Measurements from ENCODE around the gene FAM177B.

The FAM177B gene

DNA sequence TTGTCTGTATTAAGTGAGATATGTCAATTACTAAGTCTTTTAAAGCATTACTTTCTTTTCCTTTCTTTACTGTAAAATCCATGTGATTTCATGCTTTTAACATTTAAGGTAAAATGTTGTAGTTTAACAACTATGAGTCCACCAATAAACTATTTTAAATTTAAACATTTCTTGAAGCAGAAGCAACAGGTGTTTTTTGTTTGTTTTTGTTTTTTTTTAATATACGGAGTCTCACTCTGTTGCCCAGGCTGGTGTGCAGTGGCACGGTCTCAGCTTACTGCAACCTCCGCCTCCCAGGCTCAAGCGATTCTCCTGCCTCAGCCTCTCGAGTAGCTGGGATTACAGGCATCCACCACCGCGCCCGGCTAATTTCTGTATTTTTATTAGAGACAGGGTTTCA lies 40.3 kb upstream of the FAM177B start:
- Histone ChIP-seq H3K9me3 (ENCODE audit: insufficient read depth, low read depth, low read length) (no peaks in the 10 kb centered on the region), H4K20me1 (ENCODE audit: insufficient read depth, low read length, poor library complexity, severe bottlenecking) (no peaks in the 10 kb centered on the region), H3K36me3 (ENCODE audit: insufficient read depth, low read length) (peaks cover 14% of the 10 kb centered on the region; the same call in 1 of the 2 replicates), H3K9me2 (replicated peaks; ENCODE audit: low read depth, low read length) (no peaks in the 10 kb centered on the region), H3K4me1 (ENCODE audit: insufficient read depth, low read length, poor library complexity, severe bottlenecking) (no peaks in the 10 kb centered on the region), H3K27me3 (ENCODE audit: insufficient read depth, low read length, poor library complexity, severe bottlenecking) (no peaks in the 10 kb centered on the region), H2AFZ (ENCODE audit: low read length) (no peak overlapping the region), H3F3A (ENCODE audit: low read depth) (no peaks in the 10 kb centered on the region), H3K4me2 (ENCODE audit: low read depth, low read length, poor library complexity, severe bottlenecking) (no peak overlapping the region), H3K4me3 (ENCODE audit: low read length, poor library complexity, severe bottlenecking) (no peak overlapping the region), H3K79me2 (ENCODE audit: insufficient read depth, low read length) (0 out of 2 replicates have a peak, but pooled peaks cover 7% of the 10 kb centered on the region), H3K9ac (ENCODE audit: low read depth, low read length, poor library complexity, severe bottlenecking) (no peak overlapping the region)
- TF ChIP-seq EZH2phosphoT487 (IDR thresholded peaks at IDR 0.05; ENCODE audit: borderline replicate concordance): no peak
- TF ChIP-seq, protein P1, sequence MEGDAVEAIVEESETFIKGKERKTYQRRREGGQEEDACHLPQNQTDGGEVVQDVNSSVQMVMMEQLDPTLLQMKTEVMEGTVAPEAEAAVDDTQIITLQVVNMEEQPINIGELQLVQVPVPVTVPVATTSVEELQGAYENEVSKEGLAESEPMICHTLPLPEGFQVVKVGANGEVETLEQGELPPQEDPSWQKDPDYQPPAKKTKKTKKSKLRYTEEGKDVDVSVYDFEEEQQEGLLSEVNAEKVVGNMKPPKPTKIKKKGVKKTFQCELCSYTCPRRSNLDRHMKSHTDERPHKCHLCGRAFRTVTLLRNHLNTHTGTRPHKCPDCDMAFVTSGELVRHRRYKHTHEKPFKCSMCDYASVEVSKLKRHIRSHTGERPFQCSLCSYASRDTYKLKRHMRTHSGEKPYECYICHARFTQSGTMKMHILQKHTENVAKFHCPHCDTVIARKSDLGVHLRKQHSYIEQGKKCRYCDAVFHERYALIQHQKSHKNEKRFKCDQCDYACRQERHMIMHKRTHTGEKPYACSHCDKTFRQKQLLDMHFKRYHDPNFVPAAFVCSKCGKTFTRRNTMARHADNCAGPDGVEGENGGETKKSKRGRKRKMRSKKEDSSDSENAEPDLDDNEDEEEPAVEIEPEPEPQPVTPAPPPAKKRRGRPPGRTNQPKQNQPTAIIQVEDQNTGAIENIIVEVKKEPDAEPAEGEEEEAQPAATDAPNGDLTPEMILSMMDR (conservative IDR thresholded peaks at IDR 0.05; ENCODE audit: low read length): no peak

DNA sequence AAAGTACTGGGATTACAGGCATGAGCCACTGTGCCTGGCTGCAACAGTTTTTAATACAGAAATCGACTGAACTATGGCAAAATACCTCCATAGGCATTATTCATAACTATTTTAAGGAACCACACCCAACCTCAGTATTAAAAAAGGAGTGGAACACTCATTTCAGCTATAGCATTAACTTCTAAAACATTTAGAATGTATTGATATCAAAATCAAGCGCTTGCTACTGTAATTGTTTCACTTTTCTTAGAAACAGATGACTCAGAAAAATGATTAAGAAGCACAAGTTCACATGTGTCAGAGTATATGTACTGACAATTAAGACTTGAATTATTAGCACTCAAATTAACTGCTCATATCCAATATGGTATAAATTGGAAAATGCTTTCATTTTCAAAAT lies 39.8 kb upstream of the FAM177B start:
- TF ChIP-seq, protein P1 (conservative IDR thresholded peaks at IDR 0.05; ENCODE audit: low read length): no peak
- TF ChIP-seq EZH2phosphoT487 (IDR thresholded peaks at IDR 0.05; ENCODE audit: borderline replicate concordance): no peak
- no peaks in the 10 kb centered on the region for H3K9me3 ChIP-seq (ENCODE audit: insufficient read depth, low read depth, low read length)
- no peaks in the 10 kb centered on the region for H4K20me1 ChIP-seq (ENCODE audit: insufficient read depth, low read length, poor library complexity, severe bottlenecking)
- no peaks in the 10 kb centered on the region for H3K4me1 ChIP-seq (ENCODE audit: insufficient read depth, low read length, poor library complexity, severe bottlenecking)
- H3K4me3 ChIP-seq (ENCODE audit: low read length, poor library complexity, severe bottlenecking): no peak overlapping the region
- H3K9ac ChIP-seq (ENCODE audit: low read depth, low read length, poor library complexity, severe bottlenecking): no peak overlapping the region
- no peak overlapping the region for H3K4me2 ChIP-seq (ENCODE audit: low read depth, low read length, poor library complexity, severe bottlenecking)
- H2AFZ ChIP-seq (ENCODE audit: low read length): no peak overlapping the region
- H3K27me3 ChIP-seq (ENCODE audit: insufficient read depth, low read length, poor library complexity, severe bottlenecking): no peaks in the 10 kb centered on the region
- H3F3A ChIP-seq (ENCODE audit: low read depth): no peaks in the 10 kb centered on the region
- H3K79me2 ChIP-seq (ENCODE audit: insufficient read depth, low read length): 0 out of 2 replicates have a peak, but pooled peaks cover 7% of the 10 kb centered on the region
- H3K36me3 ChIP-seq (ENCODE audit: insufficient read depth, low read length): peaks cover 15% of the 10 kb centered on the region; the same call in 1 of the 2 replicates
- no peaks in the 10 kb centered on the region for H3K9me2 ChIP-seq (replicated peaks; ENCODE audit: low read depth, low read length)

DNA sequence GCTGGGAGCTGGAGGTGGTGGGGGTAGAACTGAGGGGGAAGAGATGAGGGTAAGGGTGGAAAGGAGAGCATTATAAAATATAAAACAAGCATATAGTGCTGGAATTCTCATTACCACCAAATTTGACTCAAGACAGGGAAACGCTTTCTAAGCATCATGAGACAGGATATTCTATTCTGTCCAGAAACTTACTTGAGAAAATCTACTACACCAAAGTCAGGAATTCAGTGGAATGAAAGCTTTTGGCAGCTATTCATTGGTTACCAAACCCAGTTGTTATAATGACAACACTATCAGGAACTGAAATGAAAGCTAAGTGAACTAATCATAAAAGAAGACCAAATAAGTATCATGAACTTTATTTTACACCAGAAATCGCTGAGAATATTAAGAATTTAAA lies 39.2 kb upstream of the FAM177B start:
- Histone ChIP-seq H2AFZ (ENCODE audit: low read length) (no peak overlapping the region), H3K9me3 (ENCODE audit: insufficient read depth, low read depth, low read length) (no peaks in the 10 kb centered on the region), H3K27me3 (ENCODE audit: insufficient read depth, low read length, poor library complexity, severe bottlenecking) (no peaks in the 10 kb centered on the region), H3K79me2 (ENCODE audit: insufficient read depth, low read length) (0 out of 2 replicates have a peak, but pooled peaks cover 7% of the 10 kb centered on the region), H3F3A (ENCODE audit: low read depth) (no peaks in the 10 kb centered on the region), H3K4me3 (ENCODE audit: low read length, poor library complexity, severe bottlenecking) (no peak overlapping the region), H3K4me2 (ENCODE audit: low read depth, low read length, poor library complexity, severe bottlenecking) (no peak overlapping the region), H3K4me1 (ENCODE audit: insufficient read depth, low read length, poor library complexity, severe bottlenecking) (no peaks in the 10 kb centered on the region), H3K9ac (ENCODE audit: low read depth, low read length, poor library complexity, severe bottlenecking) (no peak overlapping the region), H4K20me1 (ENCODE audit: insufficient read depth, low read length, poor library complexity, severe bottlenecking) (no peaks in the 10 kb centered on the region), H3K36me3 (ENCODE audit: insufficient read depth, low read length) (peaks cover 22% of the 10 kb centered on the region; the same call in 1 of the 2 replicates), H3K9me2 (replicated peaks; ENCODE audit: low read depth, low read length) (no peaks in the 10 kb centered on the region)
- TF ChIP-seq, protein P1 (conservative IDR thresholded peaks at IDR 0.05; ENCODE audit: low read length): no peak
- no peak for TF ChIP-seq EZH2phosphoT487 (IDR thresholded peaks at IDR 0.05; ENCODE audit: borderline replicate concordance)
